ENCODE data around the gene GFER.
A peak's percentile ranks its signal among the peaks of the same experiment; 100 is the strongest.
"Not testable (repeated sequence)": the region's sequence is repeated elsewhere in the genome, so short reads cannot be mapped to it uniquely, and the experiment has no call there.

The GFER gene

DNA sequence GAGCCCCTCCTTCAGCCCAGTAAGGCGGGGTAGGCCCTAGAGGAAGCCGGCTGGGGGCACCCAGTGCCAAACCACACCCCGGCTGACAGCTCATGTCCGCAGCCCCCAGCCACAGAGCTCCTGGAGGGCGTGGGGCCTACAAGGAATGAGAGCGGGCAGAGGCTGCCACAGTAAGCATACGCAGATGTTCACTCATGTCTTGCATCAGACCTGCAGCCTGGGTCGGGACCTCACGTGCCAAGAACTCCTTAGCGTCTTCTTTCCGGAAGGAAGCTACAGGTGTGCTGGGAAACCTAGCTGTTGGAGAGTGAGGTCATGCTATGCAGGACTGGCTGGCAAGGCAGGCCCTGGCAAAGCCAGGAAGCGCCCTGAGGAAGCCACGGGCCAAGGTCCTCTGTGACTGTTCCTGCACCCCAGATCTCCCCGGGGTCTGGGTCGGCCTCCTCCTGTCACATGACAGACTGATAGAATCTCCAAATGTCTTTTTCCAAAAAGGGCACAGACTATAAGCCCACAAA is 24.1 kb downstream of the GFER start:
- no peak for DNase-seq

DNA sequence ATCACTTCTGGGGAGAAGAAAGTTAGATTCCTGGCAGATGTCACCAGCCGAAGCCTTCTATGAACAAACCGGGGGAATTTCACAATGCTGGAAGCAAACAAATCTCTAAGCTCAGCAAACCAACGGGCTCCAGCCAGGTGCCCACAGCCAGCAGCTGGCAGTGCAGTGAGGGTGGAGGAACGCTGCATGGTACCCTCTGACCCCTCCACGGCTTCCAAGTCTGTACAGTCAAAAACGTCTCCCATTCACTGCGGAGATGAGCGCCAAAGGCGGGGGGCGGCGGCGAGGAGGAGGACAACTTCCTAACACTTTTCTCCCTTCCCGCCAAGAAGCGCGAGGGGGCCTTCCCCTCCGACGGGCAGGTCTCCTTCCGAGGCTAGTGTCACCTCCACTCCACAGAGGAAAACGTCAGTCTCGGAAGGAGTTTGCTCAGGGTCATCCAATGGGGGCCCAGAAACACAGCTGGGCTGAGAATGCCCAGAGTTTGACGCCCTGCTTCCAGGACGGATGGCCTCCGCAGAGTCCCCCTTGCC is 24.7 kb downstream of the GFER start:
- DNase-seq: peak in 2 of 6 experiments; percentile 22 to 30

DNA sequence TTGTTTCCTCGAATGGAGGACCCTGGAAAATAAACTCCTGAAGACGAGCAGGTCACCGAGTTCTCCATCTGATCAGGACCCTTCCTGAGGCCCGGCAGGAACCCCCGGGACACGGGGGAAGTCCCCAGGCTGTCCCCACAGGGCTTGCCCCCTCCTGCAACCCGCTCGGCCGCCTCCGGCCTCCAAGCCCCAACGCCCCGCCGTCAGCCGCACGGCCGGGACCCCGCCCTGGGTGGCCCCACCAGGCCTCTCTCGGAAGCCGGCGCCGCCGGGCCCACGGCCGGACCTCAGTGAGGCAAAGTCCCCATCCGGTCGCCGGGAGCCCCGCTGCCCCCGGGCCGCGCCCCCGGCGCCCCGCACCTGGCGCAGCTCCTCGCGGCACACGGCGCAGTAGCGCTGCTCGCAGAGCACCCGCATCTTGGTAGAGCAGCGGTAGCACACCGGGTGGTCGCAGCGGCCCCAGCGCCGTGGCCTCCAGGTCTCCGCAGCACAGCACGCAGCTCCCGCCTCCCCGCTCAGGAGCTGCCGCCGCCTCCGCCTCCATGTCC is 25.2 kb downstream of the GFER start:
- peak in 2 of 6 experiments; percentile 24 to 45 for DNase-seq

DNA sequence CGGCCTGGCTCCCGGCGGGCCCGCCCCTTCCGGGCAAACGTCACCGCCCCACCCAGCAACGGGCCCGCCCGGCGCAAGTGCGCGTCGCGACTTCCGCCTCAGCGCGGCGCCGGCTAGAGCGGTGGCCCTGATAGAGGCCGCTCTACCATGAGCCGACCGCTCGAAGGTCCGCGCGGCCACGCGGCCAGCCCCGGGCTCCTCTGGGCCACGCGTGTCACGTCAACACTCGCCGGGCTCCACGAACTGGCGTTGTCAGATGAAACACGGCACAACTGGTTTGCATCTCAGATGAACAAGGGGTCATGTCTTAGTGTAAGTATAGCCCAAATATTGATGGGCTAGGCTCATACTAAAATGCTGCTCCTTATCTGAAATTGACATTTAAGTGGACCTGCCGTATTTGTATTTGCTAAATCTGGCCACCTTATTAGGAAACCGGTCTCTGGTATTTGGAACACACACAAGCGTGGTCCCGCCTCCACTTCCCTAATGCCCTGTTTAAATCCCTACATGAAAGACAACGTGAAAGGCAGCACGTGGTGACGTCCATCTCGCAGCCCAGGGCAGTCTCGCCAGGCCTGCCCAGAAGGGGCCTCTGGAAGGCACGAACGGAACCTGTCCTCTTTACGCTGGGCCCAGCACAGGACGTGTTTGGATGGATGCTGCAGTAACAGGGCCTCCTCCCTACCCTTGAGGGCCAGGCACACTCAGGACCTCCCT is 26.0 kb downstream of the GFER start, which contains the start of gene ZNF598:
TSS of gene ZNF598 (minus strand) at position 31 of the 720 bp plus-strand sequence.
- DNase-seq: peak; percentile 40 to 80 (median 68)

DNA sequence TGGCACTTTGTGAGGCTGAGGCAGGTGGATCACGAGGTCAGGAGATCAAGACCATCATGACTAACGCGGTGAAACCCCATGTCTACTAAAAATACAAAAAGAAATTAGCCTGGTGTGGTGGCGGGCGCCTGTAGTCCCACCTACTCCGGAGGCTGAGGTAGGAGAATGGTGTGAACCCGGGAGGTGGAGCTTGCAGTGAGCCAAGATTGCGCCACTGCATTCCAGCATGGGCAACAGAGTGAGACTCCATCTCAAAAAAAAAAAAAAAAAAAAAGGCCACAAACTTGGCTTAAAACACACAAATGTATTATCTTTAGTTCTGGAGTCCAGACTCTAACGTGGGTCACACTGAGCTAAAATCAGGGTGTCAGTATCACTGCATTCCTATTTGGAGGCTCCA is 27.7 kb downstream of the GFER start:
- DNase-seq: not testable (repeated sequence)

DNA sequence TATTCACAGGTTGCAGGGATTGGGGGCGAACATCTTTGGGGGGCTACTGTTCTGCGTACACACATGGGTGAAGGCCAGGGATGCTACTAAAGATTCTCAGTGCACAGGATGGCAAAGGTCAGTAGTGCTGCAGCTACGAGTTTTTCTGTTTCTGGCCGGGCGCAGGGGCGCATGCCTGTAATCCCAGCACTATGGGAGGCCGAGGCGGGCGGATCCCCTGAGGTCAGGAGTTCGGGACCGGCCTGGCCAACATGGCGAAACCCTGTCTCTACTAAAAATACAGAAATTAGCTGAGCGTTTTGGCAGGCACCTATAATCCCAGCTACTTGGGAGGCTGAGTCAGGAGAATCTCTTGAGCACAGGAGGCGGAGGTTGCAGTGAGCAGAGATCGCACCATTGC is 29.5 kb downstream of the GFER start:
- DNase-seq: no peak

DNA sequence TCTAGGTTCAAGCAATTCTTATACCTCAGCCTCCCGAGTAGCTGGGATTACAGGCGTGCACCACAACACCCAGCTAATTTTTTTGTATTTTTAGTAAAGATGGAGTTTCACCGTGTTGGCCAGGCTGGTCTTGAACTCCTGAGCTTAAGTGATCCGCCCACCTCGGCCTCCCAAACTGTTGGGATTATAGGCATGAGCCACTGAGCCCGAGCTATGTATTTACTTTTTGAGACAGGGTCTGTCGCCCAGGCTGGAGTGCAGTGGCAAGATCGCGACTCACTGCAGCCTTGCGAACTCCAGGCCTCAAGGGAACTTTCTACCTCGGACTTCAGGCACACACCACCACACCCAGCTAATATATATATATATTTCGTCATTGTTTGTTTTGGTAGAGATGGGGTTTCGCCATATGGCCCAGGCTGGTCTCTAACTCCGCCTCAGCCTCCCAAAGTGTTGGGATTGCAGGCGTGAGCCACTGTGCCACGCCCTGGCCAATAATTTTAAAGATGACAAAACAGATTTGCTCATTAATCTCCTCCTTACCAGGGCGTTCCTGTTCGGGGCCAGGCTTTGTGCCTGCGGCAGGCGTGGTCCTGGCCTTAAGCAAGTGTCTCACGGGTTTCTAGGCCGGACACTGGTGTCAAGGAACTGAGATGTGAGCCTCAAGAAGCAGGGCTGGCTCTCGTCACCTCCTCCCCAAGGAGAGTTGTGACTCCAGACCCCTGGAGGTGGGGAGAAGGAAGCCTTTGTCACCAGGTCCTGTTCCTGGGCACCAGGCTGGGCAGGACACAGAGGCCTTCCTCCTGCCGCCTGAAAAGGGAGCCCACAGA is 31.3 kb downstream of the GFER start:
- DNase-seq: no peak

DNA sequence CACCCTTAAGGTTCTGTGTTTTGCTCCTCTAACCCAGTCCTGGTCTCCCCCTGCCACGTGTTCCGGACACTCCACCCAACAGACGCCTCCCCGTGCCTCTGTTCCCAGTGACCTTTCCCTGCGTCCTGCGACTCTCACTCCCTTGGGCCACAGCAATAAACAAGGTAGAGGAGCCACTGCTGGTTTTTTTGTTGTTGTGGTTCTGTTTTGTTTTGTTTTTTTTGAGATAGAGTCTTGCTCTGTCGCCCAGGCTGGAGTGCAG is 31.9 kb downstream of the GFER start:
- no peak for DNase-seq

DNA sequence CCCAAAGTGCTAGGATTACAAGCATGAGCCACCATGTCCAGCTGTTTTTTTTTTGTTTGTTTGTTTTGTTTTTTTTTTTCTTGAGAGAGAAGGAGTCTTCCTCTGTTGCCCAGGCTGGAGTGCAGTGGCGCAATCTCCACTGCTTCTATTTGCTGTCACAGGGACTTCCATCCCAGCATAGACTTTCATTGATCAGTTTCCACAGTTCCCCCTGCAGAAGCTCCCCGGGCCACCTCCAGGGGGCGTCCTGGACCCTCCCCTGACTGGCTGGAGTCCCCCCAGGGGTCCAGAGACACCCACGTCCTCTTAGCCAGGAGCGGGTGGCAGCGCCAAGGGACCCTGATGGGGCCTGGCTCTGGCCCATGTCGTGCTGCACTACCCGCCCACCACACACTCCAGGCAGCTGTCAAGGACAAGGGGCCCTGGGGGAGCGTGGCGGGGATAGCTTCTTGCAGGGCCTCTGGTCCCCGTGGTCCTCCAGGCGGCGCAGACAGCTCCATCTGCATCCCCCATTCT is 32.5 kb downstream of the GFER start:
- DNase-seq: peak in 1 of 6 experiments; percentile 4

DNA sequence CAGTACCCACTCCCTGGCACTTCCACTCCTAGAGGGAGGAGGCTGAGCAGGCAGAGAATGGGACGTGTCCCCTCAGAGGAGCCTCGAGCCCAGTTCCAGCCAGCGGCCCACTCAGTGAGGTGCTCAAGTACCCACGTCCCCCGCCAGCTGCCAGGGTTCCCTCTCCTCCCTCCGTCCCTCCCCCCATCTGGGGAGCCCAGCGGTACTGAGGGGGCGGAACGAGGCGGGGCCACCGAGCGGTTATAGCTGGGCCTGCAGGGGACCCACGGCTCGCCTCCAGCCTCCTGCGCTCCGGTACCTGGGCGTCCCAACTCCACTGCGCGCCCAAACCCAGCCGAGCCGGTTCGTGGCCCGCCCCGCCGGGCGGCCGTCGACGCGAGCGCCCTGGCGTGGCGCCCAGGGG is 35.5 kb downstream of the GFER start, which contains the start of gene NPW:
TSS of gene NPW (plus strand) at position 268 of the 403 bp plus-strand sequence.
- peak in 1 of 6 experiments; percentile 16 for DNase-seq

DNA sequence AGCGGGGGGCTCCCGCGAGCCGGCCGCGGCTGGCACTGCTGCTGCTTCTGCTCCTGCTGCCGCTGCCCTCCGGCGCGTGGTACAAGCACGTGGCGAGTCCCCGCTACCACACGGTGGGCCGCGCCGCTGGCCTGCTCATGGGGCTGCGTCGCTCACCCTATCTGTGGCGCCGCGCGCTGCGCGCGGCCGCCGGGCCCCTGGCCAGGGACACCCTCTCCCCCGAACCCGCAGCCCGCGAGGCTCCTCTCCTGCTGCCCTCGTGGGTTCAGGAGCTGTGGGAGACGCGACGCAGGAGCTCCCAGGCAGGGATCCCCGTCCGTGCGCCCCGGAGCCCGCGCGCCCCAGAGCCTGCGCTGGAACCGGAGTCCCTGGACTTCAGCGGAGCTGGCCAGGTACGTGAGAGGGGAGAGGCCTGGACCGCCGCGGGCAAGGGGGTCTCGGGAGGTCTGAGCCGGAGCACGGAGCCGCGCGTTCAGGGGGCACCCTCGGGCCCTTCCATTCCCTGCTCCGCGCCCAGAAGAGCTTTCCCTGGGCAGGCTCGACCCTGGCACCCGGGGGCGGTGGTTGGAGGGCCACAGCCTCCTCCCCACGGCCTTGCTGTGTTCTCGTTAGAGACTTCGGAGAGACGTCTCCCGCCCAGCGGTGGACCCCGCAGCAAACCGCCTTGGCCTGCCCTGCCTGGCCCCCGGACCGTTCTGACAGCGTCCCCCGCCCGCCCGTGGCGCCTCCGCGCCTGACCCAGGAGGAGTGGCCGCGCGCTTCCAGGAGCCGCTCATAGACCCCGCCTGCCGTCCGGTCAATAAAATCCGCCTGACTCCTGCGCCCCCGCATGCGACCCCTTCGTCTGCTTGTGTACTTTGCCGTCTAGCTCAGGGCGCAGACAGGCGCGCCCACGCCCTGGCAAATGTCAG is 36.2 kb downstream of the GFER start:
- DNase-seq: no peak

DNA sequence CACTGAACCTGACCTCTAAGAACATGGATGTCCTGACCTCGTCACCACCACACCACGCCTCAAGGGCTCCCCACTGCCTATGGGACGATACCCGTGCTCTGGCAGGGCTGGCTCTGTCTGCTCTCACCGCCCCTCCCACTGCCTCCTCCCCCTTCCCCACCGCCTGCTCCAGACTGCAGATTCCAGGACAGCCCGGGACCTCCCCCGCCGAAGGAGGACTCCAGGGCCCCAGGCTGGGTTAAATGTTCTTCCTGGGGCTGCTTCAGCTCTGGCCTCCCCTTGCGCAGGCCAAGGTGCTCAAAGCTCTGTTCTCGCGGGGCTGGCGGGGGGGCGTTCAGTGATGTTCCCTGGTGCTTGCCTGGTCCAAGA is 38.7 kb downstream of the GFER start:
- DNase-seq: no peak

DNA sequence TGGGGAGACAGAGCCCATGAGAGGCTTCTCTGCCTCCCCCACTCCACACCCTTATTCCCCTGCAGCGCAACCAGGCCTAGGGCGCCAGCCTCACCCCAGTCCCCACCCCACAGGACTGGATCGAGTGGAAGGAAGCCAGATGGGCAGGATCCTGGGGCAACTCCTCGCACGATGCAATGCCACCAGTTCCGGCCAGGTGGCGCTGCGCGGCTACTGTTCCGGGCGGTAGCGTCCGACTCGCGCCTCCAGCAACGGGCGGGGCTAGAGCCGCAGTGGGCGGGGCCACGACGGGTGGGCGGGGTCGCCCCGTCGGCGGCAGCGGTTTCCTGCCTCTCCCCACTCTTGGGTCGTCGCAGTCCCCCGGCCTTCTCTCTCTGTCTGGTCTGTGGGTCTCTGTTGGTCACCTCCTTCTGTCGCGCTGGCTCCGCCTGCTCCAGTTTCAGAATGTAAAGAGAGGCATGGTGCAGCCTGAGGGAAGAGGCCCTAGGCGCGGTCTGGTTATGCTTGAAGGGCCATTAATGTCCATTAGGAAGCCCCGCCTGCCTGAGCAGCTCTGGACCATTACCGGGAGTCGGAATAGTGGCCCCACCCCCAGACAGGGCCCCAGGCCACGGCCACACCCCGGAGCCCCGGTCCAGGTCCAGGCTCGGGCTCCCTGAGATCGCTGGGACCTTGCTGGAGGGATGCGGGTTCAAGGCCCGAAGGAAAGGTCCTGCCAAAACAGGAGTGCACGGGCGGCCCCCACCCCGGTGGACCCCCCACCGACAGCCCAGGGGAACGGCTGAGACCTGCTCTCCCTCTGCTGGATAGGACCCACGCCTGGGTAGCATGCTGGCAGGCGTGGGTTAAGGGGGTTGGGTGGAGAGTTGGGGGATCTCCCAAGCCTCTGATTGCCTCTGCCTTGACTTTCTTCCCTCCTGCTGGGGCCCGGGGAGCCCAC is 39.4 kb downstream of the GFER start:
- DNase-seq: peak; percentile 83 to 98 (median 94)

DNA sequence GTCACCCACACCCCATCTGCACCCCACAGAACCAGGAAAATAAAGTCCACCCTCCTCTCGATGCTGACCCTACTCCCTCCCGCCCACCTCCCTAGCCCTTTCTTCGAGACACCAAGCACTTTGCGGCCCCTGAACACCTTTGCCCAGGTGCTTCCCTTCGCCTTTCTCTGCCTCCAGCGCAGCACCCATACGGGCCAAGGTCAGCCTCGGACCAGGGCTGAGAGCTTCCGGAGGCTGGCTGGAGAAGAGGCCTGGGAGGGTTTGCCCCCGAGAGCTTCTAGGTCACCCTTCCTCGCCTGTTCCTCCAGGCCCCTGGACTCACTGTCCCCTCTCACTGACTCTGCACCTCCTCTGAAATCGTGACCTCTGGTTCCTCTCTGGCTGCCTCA is 40.0 kb downstream of the GFER start:
- DNase-seq: no peak

DNA sequence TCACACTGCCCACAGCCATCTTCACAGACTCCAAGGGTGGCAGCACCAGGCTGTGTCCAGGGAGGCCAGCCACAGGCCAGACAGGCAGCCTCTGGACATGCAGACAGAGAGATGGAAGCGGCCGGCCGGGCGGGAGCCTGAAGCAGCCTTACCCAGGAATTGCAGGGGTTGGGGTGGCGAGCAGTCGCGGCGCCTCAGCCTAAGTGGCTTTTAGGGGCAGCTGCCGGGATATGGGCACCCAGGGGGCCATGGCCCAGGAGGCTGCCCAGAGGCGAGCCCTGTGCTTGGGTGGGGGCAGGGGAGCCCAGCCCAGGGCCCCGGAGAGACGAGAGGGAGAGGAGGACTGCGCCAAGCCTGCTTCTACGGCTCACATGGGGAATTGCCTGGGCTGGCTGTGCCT is 41.3 kb downstream of the GFER start:
- DNase-seq: no peak

DNA sequence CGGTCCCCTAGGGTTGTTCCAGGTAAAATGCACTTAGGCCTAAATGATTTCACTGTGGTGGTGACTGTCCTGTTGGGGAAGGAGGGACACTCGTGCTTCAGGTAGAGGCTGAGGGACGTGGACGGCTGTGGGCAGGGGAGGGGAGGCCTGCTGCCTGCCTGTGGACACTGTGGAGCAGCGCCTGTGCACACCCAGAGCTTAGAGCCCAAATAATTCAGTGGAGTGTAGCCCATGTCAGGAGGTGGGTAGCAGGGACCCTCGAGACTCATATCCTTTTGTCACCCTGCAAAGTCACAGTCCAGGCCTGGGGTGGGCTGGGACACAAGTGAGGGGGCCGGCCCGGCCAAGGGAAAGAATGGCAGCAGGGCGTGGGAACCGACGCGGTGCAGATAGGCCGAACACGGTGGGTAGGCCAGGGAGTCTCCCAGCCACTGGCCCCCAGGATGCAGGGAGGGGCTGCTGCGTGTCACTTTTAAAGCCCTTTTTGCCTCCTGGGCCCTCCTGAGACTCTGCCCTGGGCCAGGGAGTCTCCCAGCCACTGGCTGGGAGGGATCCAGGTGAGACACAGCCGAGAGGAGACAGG is 42.0 kb downstream of the GFER start:
- DNase-seq: no peak

DNA sequence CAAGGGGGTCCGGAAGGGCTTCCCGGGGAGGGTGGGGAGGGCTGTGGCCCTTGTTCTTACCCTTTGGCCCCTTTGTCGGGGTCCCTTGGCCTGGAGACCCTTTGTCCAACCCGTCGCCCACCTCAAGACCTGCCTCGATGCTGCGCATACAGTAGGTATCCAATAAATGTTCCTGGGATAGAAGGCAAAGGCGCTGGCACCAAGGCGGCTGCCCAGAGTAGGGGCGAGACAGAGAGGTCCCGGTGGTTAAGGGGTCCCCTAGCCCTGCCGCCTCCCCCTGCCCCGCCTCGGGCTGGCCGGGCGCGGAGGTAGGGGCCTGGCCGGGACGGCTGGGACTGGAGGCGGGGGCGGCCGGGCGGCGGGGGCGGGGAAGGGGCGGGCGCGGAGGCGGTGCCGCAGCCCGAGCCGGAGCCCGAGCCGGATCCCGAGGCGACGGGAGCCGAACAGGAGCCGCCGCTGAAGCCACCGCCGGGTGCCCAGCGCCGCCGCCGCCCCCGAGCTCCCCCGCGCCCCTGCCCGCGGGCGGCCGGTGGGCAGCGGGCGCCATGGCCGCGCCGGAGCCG is 42.5 kb downstream of the GFER start, which contains the start of gene NHERF2:
TSS of gene NHERF2 (plus strand) at position 442 of the 563 bp plus-strand sequence. CDS start at position 546, 104 bp downstream.
- peak in 4 of 6 experiments; percentile 23 to 43 (median 28) for DNase-seq

DNA sequence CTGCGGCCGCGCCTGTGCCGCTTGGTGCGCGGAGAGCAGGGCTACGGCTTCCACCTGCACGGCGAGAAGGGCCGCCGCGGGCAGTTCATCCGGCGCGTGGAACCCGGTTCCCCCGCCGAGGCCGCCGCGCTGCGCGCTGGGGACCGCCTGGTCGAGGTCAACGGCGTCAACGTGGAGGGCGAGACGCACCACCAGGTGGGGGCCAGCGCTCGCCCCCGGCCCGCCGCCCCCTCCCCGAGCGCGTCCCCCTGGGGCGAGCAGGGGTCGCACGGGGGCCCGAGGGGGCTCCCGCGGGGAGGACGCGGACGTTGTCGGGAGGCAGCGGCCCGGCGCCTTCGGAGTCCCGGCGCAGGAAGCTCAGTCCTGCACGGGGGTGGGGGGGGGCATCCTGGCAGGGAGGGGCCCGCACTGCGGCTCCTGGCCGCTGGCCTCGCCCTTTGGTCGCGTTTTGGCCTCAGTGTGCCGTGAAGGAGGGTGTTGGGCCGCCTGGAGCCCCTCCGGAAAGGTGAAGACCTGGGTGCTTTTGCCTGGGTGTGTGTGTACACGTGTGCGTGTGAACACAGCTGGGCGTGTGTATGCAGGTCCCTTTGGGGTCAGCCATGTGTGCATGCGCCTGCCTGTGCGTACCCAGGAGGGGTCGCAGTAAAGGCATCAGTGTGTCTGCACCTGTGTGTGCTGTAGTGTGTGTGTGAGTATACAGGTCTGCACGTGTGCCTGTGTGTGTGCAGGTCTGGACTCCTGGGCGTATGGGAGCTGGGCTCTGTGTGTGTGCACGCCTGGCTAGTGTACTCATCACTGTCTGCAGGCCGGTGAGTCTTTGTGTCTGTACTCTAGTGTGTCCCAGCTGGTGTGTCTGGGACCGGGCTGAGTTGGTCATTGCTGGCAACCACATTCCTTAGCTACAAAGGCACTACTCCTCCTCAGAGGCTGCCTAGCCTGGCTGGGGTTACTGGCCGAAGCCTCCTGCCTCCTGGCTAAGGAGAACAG is 43.3 kb downstream of the GFER start:
- peak in 2 of 6 experiments; percentile 35 to 43 for DNase-seq

DNA sequence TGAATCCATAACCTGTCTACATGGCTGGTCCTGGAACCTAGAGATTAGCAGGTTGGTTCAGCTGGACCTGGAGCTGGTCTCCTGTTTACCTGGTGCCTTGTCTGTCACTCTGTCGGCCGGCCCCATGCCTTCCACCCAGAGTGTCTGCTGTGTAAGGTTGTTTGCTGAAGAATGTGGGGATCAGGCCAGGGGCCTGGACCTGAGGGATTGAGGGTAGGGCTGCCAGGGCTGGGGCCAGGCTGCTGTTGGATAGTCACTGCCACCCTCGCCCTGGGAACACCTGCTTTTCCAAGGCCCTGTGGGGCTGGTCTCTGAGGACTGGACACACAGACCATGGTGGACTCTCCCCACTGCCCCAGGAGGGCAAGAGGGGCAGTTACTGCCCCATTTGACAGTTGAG is 44.2 kb downstream of the GFER start:
- no peak for DNase-seq
